Measurements from ENCODE around the gene MAP1B.

Gene MAP1B

GRCh38 chr5:72235725-72236124 lies 128.4 kb downstream of the MAP1B start:
- H3K9me3 ChIP-seq (ENCODE audit: control insufficient read depth in 5 of 5, low read length in 5 of 5): no peaks in the 10 kb centered on the region
- peaks cover 14 to 35% (median 19%) of the 10 kb centered on the region in 5 donors for H3K36me3 ChIP-seq (ENCODE audit: control insufficient read depth in 5 of 5, insufficient read depth in 5 of 5, low read length in 5 of 5)
- H3K27me3 ChIP-seq (ENCODE audit: control insufficient read depth in 5 of 5, insufficient read depth in 4 of 5, low read length in 5 of 5): no peaks in the 10 kb centered on the region
- H3K27ac ChIP-seq (ENCODE audit: low read depth, low read length): no peak overlapping the region
- H3K4me1 ChIP-seq (ENCODE audit: control insufficient read depth in 5 of 5, insufficient read depth in 5 of 5, low read length in 5 of 5): peaks cover 0 to 3% (median 0%) of the 10 kb centered on the region in 5 donors
- no peak overlapping the region for H3K4me3 ChIP-seq (ENCODE audit: low read depth in 1 of 5, low read length in 5 of 5)
- no peak overlapping the region for H3K9ac ChIP-seq (ENCODE audit: low read length in 5 of 5)

GRCh38 chr5:72237415-72237814 lies 130.1 kb downstream of the MAP1B start:
- Histone ChIP-seq H3K27me3 (ENCODE audit: control insufficient read depth in 5 of 5, insufficient read depth in 4 of 5, low read length in 5 of 5) (no peaks in the 10 kb centered on the region), H3K4me3 (ENCODE audit: low read depth in 1 of 5, low read length in 5 of 5) (no peak overlapping the region), H3K27ac (ENCODE audit: low read depth, low read length) (no peak overlapping the region), H3K36me3 (ENCODE audit: control insufficient read depth in 5 of 5, insufficient read depth in 5 of 5, low read length in 5 of 5) (peaks cover 4 to 19% (median 8%) of the 10 kb centered on the region in 5 donors), H3K4me1 (ENCODE audit: control insufficient read depth in 5 of 5, insufficient read depth in 5 of 5, low read length in 5 of 5) (peaks cover 0 to 3% (median 0%) of the 10 kb centered on the region in 5 donors), H3K9me3 (ENCODE audit: control insufficient read depth in 5 of 5, low read length in 5 of 5) (no peaks in the 10 kb centered on the region), H3K9ac (ENCODE audit: low read length in 5 of 5) (no peak overlapping the region)

GRCh38 chr5:72237879-72238278 lies 130.6 kb downstream of the MAP1B start:
- H3K4me1 ChIP-seq (ENCODE audit: control insufficient read depth in 5 of 5, insufficient read depth in 5 of 5, low read length in 5 of 5): peaks cover 0 to 3% (median 0%) of the 10 kb centered on the region in 5 donors
- no peak overlapping the region for H3K27ac ChIP-seq (ENCODE audit: low read depth, low read length)
- H3K9ac ChIP-seq (ENCODE audit: low read length in 5 of 5): no peak overlapping the region
- no peaks in the 10 kb centered on the region for H3K9me3 ChIP-seq (ENCODE audit: control insufficient read depth in 5 of 5, low read length in 5 of 5)
- no peaks in the 10 kb centered on the region for H3K27me3 ChIP-seq (ENCODE audit: control insufficient read depth in 5 of 5, insufficient read depth in 4 of 5, low read length in 5 of 5)
- no peak overlapping the region for H3K4me3 ChIP-seq (ENCODE audit: low read depth in 1 of 5, low read length in 5 of 5)
- H3K36me3 ChIP-seq (ENCODE audit: control insufficient read depth in 5 of 5, insufficient read depth in 5 of 5, low read length in 5 of 5): peaks cover 4 to 18% (median 8%) of the 10 kb centered on the region in 5 donors

- Histone ChIP-seq H3K4me3 (ENCODE audit: low read depth in 1 of 5, low read length in 5 of 5) (no peak overlapping the region), H3K4me1 (ENCODE audit: control insufficient read depth in 5 of 5, insufficient read depth in 5 of 5, low read length in 5 of 5) (peaks cover 0 to 3% (median 0%) of the 10 kb centered on the region in 5 donors), H3K27me3 (ENCODE audit: control insufficient read depth in 5 of 5, insufficient read depth in 4 of 5, low read length in 5 of 5) (no peaks in the 10 kb centered on the region), H3K9ac (ENCODE audit: low read length in 5 of 5) (no peak overlapping the region), H3K36me3 (ENCODE audit: control insufficient read depth in 5 of 5, insufficient read depth in 5 of 5, low read length in 5 of 5) (peaks cover 4 to 15% (median 8%) of the 10 kb centered on the region in 5 donors), H3K9me3 (ENCODE audit: control insufficient read depth in 5 of 5, low read length in 5 of 5) (no peaks in the 10 kb centered on the region), H3K27ac (ENCODE audit: low read depth, low read length) (no peak overlapping the region)
These were observed 131.6 kb downstream of the MAP1B start for GRCh38 chr5:72238712-72239445.

GRCh38 chr5:72241346-72242003 lies 134.2 kb downstream of the MAP1B start:
- Histone ChIP-seq H3K9me3 (ENCODE audit: control insufficient read depth in 5 of 5, low read length in 5 of 5) (no peaks in the 10 kb centered on the region), H3K27me3 (ENCODE audit: control insufficient read depth in 5 of 5, insufficient read depth in 4 of 5, low read length in 5 of 5) (no peaks in the 10 kb centered on the region), H3K27ac (ENCODE audit: low read depth, low read length) (no peak overlapping the region), H3K9ac (ENCODE audit: low read length in 5 of 5) (no peak overlapping the region), H3K4me1 (ENCODE audit: control insufficient read depth in 5 of 5, insufficient read depth in 5 of 5, low read length in 5 of 5) (peaks cover 0 to 9% (median 6%) of the 10 kb centered on the region in 5 donors), H3K36me3 (ENCODE audit: control insufficient read depth in 5 of 5, insufficient read depth in 5 of 5, low read length in 5 of 5) (peaks cover 3 to 12% (median 8%) of the 10 kb centered on the region in 5 donors), H3K4me3 (ENCODE audit: low read depth in 1 of 5, low read length in 5 of 5) (no peak overlapping the region)

- H3K4me1 ChIP-seq (ENCODE audit: control insufficient read depth in 5 of 5, insufficient read depth in 5 of 5, low read length in 5 of 5): peaks cover 0 to 12% (median 7%) of the 10 kb centered on the region in 5 donors
- H3K9me3 ChIP-seq (ENCODE audit: control insufficient read depth in 5 of 5, low read length in 5 of 5): no peaks in the 10 kb centered on the region
- no peak overlapping the region for H3K9ac ChIP-seq (ENCODE audit: low read length in 5 of 5)
- no peaks in the 10 kb centered on the region for H3K27me3 ChIP-seq (ENCODE audit: control insufficient read depth in 5 of 5, insufficient read depth in 4 of 5, low read length in 5 of 5)
- H3K4me3 ChIP-seq (ENCODE audit: low read depth in 1 of 5, low read length in 5 of 5): no peak overlapping the region
- H3K27ac ChIP-seq (ENCODE audit: low read depth, low read length): no peak overlapping the region
- peaks cover 0 to under 1% (median 0%) of the 10 kb centered on the region in 5 donors for H3K36me3 ChIP-seq (ENCODE audit: control insufficient read depth in 5 of 5, insufficient read depth in 5 of 5, low read length in 5 of 5)
These were observed 135.7 kb downstream of the MAP1B start for GRCh38 chr5:72242796-72243475.

GRCh38 chr5:72243706-72244105 lies 136.4 kb downstream of the MAP1B start:
- H3K27me3 ChIP-seq (ENCODE audit: control insufficient read depth in 5 of 5, insufficient read depth in 4 of 5, low read length in 5 of 5): no peaks in the 10 kb centered on the region
- H3K4me1 ChIP-seq (ENCODE audit: control insufficient read depth in 5 of 5, insufficient read depth in 5 of 5, low read length in 5 of 5): peaks cover 2 to 20% (median 12%) of the 10 kb centered on the region in 5 donors
- H3K36me3 ChIP-seq (ENCODE audit: control insufficient read depth in 5 of 5, insufficient read depth in 5 of 5, low read length in 5 of 5): no peaks in the 10 kb centered on the region
- H3K4me3 ChIP-seq (ENCODE audit: low read depth in 1 of 5, low read length in 5 of 5): no peak overlapping the region
- H3K9ac ChIP-seq (ENCODE audit: low read length in 5 of 5): no peak overlapping the region
- no peak overlapping the region for H3K27ac ChIP-seq (ENCODE audit: low read depth, low read length)
- no peaks in the 10 kb centered on the region for H3K9me3 ChIP-seq (ENCODE audit: control insufficient read depth in 5 of 5, low read length in 5 of 5)

- Histone ChIP-seq H3K9me3 (ENCODE audit: control insufficient read depth in 5 of 5, low read length in 5 of 5) (no peaks in the 10 kb centered on the region), H3K9ac (ENCODE audit: low read length in 5 of 5) (no peak overlapping the region), H3K27ac (ENCODE audit: low read depth, low read length) (no peak overlapping the region), H3K36me3 (ENCODE audit: control insufficient read depth in 5 of 5, insufficient read depth in 5 of 5, low read length in 5 of 5) (no peaks in the 10 kb centered on the region), H3K4me3 (ENCODE audit: low read depth in 1 of 5, low read length in 5 of 5) (no peak overlapping the region), H3K4me1 (ENCODE audit: control insufficient read depth in 5 of 5, insufficient read depth in 5 of 5, low read length in 5 of 5) (peaks cover 2 to 23% (median 15%) of the 10 kb centered on the region in 5 donors), H3K27me3 (ENCODE audit: control insufficient read depth in 5 of 5, insufficient read depth in 4 of 5, low read length in 5 of 5) (no peaks in the 10 kb centered on the region)
These were observed 137.6 kb downstream of the MAP1B start for GRCh38 chr5:72244862-72245371.

GRCh38 chr5:72245546-72245945 lies 138.3 kb downstream of the MAP1B start:
- Histone ChIP-seq H3K4me1 (ENCODE audit: control insufficient read depth in 5 of 5, insufficient read depth in 5 of 5, low read length in 5 of 5) (peaks cover 2 to 23% (median 15%) of the 10 kb centered on the region in 5 donors), H3K4me3 (ENCODE audit: low read depth in 1 of 5, low read length in 5 of 5) (no peak overlapping the region), H3K27me3 (ENCODE audit: control insufficient read depth in 5 of 5, insufficient read depth in 4 of 5, low read length in 5 of 5) (no peaks in the 10 kb centered on the region), H3K9ac (ENCODE audit: low read length in 5 of 5) (no peak overlapping the region), H3K36me3 (ENCODE audit: control insufficient read depth in 5 of 5, insufficient read depth in 5 of 5, low read length in 5 of 5) (no peaks in the 10 kb centered on the region), H3K27ac (ENCODE audit: low read depth, low read length) (no peak overlapping the region), H3K9me3 (ENCODE audit: control insufficient read depth in 5 of 5, low read length in 5 of 5) (no peaks in the 10 kb centered on the region)
